ENCODE data around the gene OBP2A. TPM values are rescaled to one million over a fixed set of nuclear protein-coding genes. Genes with fewer than 3 reads are reported as not detected.

OBP2A gene
- total and polyA plus RNA-seq, 9 donors, result not detected

Other genes with a start within 250 kb of the OBP2A start
- gene PPP1R26, start 66.3 kb upstream of the OBP2A start, total RNA-seq, result 10.2 TPM
- gene PPP1R26, start 66.3 kb upstream of the OBP2A start, polyA plus RNA-seq (ENCODE audit: insufficient read depth in 1 of 8, insufficient read length in 8 of 8, low replicate concordance in 1 of 8), result 10 to 100 TPM in 7 of 8 donors, 1 to 10 TPM in 1; 9.7 to 15.7 (median 13.7) TPM
- 15.6 TPM for gene MRPS2, start 45.4 kb upstream of the OBP2A start, total RNA-seq
- 10 to 100 TPM; 32.9 to 41.6 (median 34.7) TPM for gene MRPS2, start 45.4 kb upstream of the OBP2A start, polyA plus RNA-seq (ENCODE audit: insufficient read depth in 1 of 8, insufficient read length in 8 of 8, low replicate concordance in 1 of 8)
- not detected for gene LCN1, start 24.7 kb upstream of the OBP2A start, total RNA-seq
- gene LCN1, start 24.7 kb upstream of the OBP2A start, polyA plus RNA-seq (ENCODE audit: insufficient read depth in 1 of 8, insufficient read length in 8 of 8, low replicate concordance in 1 of 8), result under 1 TPM in 1 of 8 donors, not detected in 7; 0.23 TPM
- not detected for gene PAEP, start 15.6 kb downstream of the OBP2A start, total RNA-seq
- 1 to 10 TPM in 2 of 8 donors, under 1 TPM in 3, not detected in 3; 0.30 to 1.4 (median 0.35) TPM for gene PAEP, start 15.6 kb downstream of the OBP2A start, polyA plus RNA-seq (ENCODE audit: insufficient read depth in 1 of 8, insufficient read length in 8 of 8, low replicate concordance in 1 of 8)
- gene GLT6D1, start 93.4 kb downstream of the OBP2A start, total RNA-seq, result not detected
- gene GLT6D1, start 93.4 kb downstream of the OBP2A start, polyA plus RNA-seq (ENCODE audit: insufficient read depth in 1 of 8, insufficient read length in 8 of 8, low replicate concordance in 1 of 8), result not detected
- gene LCN9, start 117.2 kb downstream of the OBP2A start, total RNA-seq, result not detected
- not detected for gene LCN9, start 117.2 kb downstream of the OBP2A start, polyA plus RNA-seq (ENCODE audit: insufficient read depth in 1 of 8, insufficient read length in 8 of 8, low replicate concordance in 1 of 8)
- gene SOHLH1, start 153.4 kb downstream of the OBP2A start, total RNA-seq, result not detected
- under 1 TPM in 6 of 8 donors, not detected in 2; 0.13 to 0.31 (median 0.17) TPM for gene SOHLH1, start 153.4 kb downstream of the OBP2A start, polyA plus RNA-seq (ENCODE audit: insufficient read depth in 1 of 8, insufficient read length in 8 of 8, low replicate concordance in 1 of 8)
- 3.2 TPM for gene KCNT1, start 156.1 kb downstream of the OBP2A start, total RNA-seq
- 10 to 100 TPM in 2 of 8 donors, 1 to 10 TPM in 6; 4.1 to 13.1 (median 8.4) TPM for gene KCNT1, start 156.1 kb downstream of the OBP2A start, polyA plus RNA-seq (ENCODE audit: insufficient read depth in 1 of 8, insufficient read length in 8 of 8, low replicate concordance in 1 of 8)

Data from muscle of leg (tissue), 9 donors.